Keratinocyte (primary cell): ENCODE measurements around the gene TMEM139. TPM values are rescaled to one million over a fixed set of nuclear protein-coding genes. Genes with fewer than 3 reads are reported as not detected.
"Not testable (repeated sequence)": the region's sequence is repeated elsewhere in the genome, so short reads cannot be mapped to it uniquely, and the experiment has no call there.

Experiments used
- DNase-seq: peaks from one replicate; pipeline ENCODE4 v3.0.0-alpha.2; 2011; ENCODE audit warnings: low read depth, missing footprints, low spot score
- FAIRE-seq: peaks from 2 replicates; lab custom pipeline; 2011; peaks lifted over from hg19 to GRCh38; lab: Jason Lieb, UNC
- H2AFZ ChIP-seq: 2 replicates; pipeline ENCODE4 v1.6.0; 2012; ENCODE audit warnings: low read length, control low read depth, inconsistent platforms; ENCODE audit not compliant: control insufficient read depth
- H3K27ac ChIP-seq: 2 replicates; pipeline ENCODE4 v1.5.1; 2011; ENCODE audit warnings: low read length; ENCODE audit not compliant: control insufficient read depth, insufficient read depth
- H3K27me3 ChIP-seq: 3 replicates; pipeline ENCODE4 v1.6.0; 2011; ENCODE audit warnings: low read length; ENCODE audit not compliant: control insufficient read depth, insufficient read depth; ENCODE audit errors: extremely low read depth
- H3K36me3 ChIP-seq, 2 experiments: 2 replicates in 1 of 2; 3 replicates in 1 of 2; pipeline ENCODE4 v1.5.1; 2011; ENCODE audit warnings: low read length in 2 of 2, mild to moderate bottlenecking in 1 of 2; ENCODE audit not compliant: control insufficient read depth in 2 of 2, insufficient read depth in 2 of 2; ENCODE audit errors: extremely low read depth in 1 of 2
- H3K4me1 ChIP-seq: 3 replicates; pipeline ENCODE4 v1.5.1; 2011; ENCODE audit warnings: low read length; ENCODE audit not compliant: control insufficient read depth, insufficient read depth; ENCODE audit errors: extremely low read depth
- H3K4me2 ChIP-seq: 3 replicates; pipeline ENCODE4 v1.6.0; 2011; ENCODE audit warnings: low read depth, low read length; ENCODE audit not compliant: control insufficient read depth, insufficient read depth; ENCODE audit errors: extremely low read depth
- H3K4me3 ChIP-seq, 3 experiments: fragments of 200-600 bp in 1 of 3; sonication (generic) in 1 of 3; 2 replicates in 2 of 3; 3 replicates in 1 of 3; pipeline ENCODE4 v1.5.1; 2011 to 2016; ENCODE audit warnings: low read length in 3 of 3, mild to moderate bottlenecking in 3 of 3, control low read depth in 2 of 3, inconsistent platforms in 1 of 3, low read depth in 1 of 3, mixed read lengths in 1 of 3, mixed run types in 1 of 3, moderate library complexity in 1 of 3; ENCODE audit not compliant: control insufficient read depth in 2 of 3, insufficient read depth in 2 of 3; ENCODE audit errors: extremely low read depth in 1 of 3
- H3K79me2 ChIP-seq: 2 replicates; pipeline ENCODE4 v1.6.0; 2012; ENCODE audit warnings: low read length; ENCODE audit not compliant: control insufficient read depth, insufficient read depth
- H3K9ac ChIP-seq: 3 replicates; pipeline ENCODE4 v1.6.0; 2011; ENCODE audit warnings: low read length; ENCODE audit not compliant: control insufficient read depth, insufficient read depth; ENCODE audit errors: extremely low read depth
- H3K9me1 ChIP-seq: 3 replicates; pipeline ENCODE4 v1.6.0; 2011; ENCODE audit warnings: low read length; ENCODE audit not compliant: control insufficient read depth, insufficient read depth; ENCODE audit errors: extremely low read depth
- H3K9me3 ChIP-seq: 2 replicates; pipeline ENCODE4 v1.5.1; 2012; ENCODE audit warnings: low read depth, low read length; ENCODE audit not compliant: control insufficient read depth
- H4K20me1 ChIP-seq: 3 replicates; pipeline ENCODE4 v1.6.0; 2011; ENCODE audit warnings: low read length; ENCODE audit not compliant: control insufficient read depth, insufficient read depth; ENCODE audit errors: extremely low read depth
- EZH2 ChIP-seq: IDR thresholded peaks from one replicate; pipeline ENCODE4 v1.6.1; 2012; ENCODE audit warnings: inconsistent platforms, mild to moderate bottlenecking, low read length, moderate library complexity
- dilution Hi-C: fragments of 300-500 bp; cut with MboI; formaldehyde crosslinking; loops from one replicate; pipeline ENCODE4 v1.7.0; 2020; ENCODE audit warnings: low sequenced_read_pairs; ENCODE audit not compliant: extremely low pct_ligation_motif_present
- polyA plus RNA-seq, 5 experiments: library from polyadenylated mRNA; depleted of rRNA in 3 of 5; stranded (reverse) in 3 of 5; stranded (forward) in 1 of 5; unstranded in 1 of 5; fragments of >200 nt; gene quantifications; 1 replicate in 1 of 5; 2 replicates in 3 of 5; 3 replicates in 1 of 5; pipeline versions ENCODE4 v1.2.1 to v1.2.3, GENCODE V29; 2011 to 2012; ENCODE audit warnings: missing spikeins in 2 of 5, low read depth in 1 of 5, low replicate concordance in 1 of 5
- TF ChIP-seq, protein P1 (sequence below), 3 experiments: IDR thresholded peaks in 1 of 3; conservative IDR thresholded peaks in 1 of 3; optimal IDR thresholded peaks in 1 of 3; 2 replicates in 2 of 3; 3 replicates in 1 of 3; pipeline versions ENCODE3 to v1.5.1; 2011; ENCODE audit warnings: low read length in 3 of 3, mild to moderate bottlenecking in 3 of 3, moderate library complexity in 2 of 3, control low read depth in 1 of 3, inconsistent platforms in 1 of 3; ENCODE audit not compliant: insufficient read depth in 2 of 3; ENCODE audit errors: extremely low read depth in 1 of 3

TMEM139 gene
- polyA plus RNA-seq, 1 donor (not counting 4 experiments of a cell fraction or from before 2014, with no cell fraction given), result 22.3 TPM

DNA sequence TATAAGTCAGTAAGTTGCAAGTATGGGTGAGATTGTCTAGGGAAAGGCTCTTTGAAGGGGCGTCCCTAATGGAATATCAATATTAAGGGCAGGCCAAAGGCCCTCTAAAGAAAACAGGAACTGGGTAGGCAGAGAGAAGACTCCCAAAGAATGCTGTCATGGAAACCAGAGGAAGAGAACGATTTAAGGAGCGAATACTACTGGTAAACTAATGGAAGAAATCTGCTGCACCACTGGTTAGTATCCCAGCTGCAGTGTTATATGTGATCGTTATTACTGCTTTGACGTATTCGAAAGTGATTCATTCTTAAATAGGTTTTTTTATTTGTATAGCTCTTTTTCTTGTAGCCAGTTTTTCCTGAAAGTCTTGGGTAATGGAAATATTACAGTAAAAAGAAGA lies 4.7 kb downstream of the TMEM139 start:
- Histone ChIP-seq H3K79me2 (peaks cover 33% of the 10 kb centered on the region), H3K27ac (peak overlapping the region; percentile 53), H3K4me3 (peak overlapping the region; percentile 68 to 92 (median 87)), H3K4me2 (peak overlapping the region; percentile 92), H3K9ac (peak overlapping the region; percentile 94), H2AFZ (no peak overlapping the region), H3K9me1 (peaks cover 1% of the 10 kb centered on the region), H3K4me1 (peaks cover 35% of the 10 kb centered on the region), H3K36me3 (peaks cover 15 to 29% of the 10 kb centered on the region in 2 experiments), H3K9me3 (no peaks in the 10 kb centered on the region), H3K27me3 (no peaks in the 10 kb centered on the region), H4K20me1 (no peaks in the 10 kb centered on the region)
- TF ChIP-seq EZH2, result no peak
- TF ChIP-seq, protein P1, sequence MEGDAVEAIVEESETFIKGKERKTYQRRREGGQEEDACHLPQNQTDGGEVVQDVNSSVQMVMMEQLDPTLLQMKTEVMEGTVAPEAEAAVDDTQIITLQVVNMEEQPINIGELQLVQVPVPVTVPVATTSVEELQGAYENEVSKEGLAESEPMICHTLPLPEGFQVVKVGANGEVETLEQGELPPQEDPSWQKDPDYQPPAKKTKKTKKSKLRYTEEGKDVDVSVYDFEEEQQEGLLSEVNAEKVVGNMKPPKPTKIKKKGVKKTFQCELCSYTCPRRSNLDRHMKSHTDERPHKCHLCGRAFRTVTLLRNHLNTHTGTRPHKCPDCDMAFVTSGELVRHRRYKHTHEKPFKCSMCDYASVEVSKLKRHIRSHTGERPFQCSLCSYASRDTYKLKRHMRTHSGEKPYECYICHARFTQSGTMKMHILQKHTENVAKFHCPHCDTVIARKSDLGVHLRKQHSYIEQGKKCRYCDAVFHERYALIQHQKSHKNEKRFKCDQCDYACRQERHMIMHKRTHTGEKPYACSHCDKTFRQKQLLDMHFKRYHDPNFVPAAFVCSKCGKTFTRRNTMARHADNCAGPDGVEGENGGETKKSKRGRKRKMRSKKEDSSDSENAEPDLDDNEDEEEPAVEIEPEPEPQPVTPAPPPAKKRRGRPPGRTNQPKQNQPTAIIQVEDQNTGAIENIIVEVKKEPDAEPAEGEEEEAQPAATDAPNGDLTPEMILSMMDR (optimal IDR thresholded peaks at IDR 0.05 in 1 of 3, IDR thresholded peaks at IDR 0.05 in 1 of 3, conservative IDR thresholded peaks at IDR 0.05 in 1 of 3; ENCODE audit: extremely low read depth in 1 of 3, insufficient read depth in 2 of 3, low read length in 3 of 3), result no peak
- DNase-seq, result no peak
- dilution Hi-C loops, result no loop called here
- no peak for FAIRE-seq

DNA sequence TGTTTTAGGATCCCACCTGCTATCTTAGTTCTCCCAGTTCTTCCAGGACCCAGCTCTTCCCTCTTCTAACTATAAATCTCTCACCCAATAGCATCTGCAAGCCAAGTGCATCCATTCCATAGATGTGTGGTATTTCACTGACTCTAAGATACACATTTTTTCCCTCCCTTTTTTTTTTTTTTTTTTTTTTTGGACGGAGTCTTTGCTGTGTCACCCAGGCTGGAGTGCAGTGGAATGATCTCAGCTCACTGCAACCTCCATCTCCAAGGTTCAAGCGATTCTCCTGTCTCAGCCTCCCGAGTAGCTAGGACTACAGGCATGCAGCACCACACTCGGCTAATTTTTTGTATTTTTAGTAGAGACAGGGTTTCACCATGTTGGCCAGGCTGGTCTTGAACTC lies 5.1 kb downstream of the TMEM139 start:
- not testable (repeated sequence) for FAIRE-seq
- H3K79me2 ChIP-seq, result peaks cover 36% of the 10 kb centered on the region

DNA sequence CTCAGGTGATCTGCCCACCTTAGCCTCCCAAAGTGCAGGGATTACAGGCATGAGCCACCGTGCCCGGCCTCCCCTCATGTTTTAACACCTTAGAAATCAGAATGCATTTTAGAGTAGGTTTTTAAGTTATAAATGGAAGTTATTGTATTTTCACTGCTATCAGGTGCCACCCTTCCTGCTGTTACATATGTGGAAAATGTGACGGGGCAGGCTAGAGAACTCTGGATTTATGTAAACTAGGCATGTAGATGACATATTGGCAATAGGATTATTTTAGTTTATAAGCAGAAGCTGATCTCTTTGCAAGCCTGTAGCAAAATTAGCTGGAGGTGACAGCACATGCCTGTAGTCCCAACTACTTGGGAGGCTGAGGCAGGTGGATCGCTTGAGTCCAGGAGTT lies 5.5 kb downstream of the TMEM139 start:
- TF ChIP-seq EZH2, result no peak
- TF ChIP-seq, protein P1 (optimal IDR thresholded peaks at IDR 0.05 in 1 of 3, IDR thresholded peaks at IDR 0.05 in 1 of 3, conservative IDR thresholded peaks at IDR 0.05 in 1 of 3; ENCODE audit: extremely low read depth in 1 of 3, insufficient read depth in 2 of 3, low read length in 3 of 3), result no peak
- peak overlapping the region; percentile 37 for H3K4me2 ChIP-seq
- no peaks in the 10 kb centered on the region for H4K20me1 ChIP-seq
- H3K27ac ChIP-seq, result no peak overlapping the region
- FAIRE-seq (no peak), DNase-seq (no peak)
- H2AFZ ChIP-seq, result no peak overlapping the region
- peaks cover 2% of the 10 kb centered on the region for H3K9me1 ChIP-seq
- H3K9ac ChIP-seq, result no peak overlapping the region
- H3K9me3 ChIP-seq, result no peaks in the 10 kb centered on the region
- no peaks in the 10 kb centered on the region for H3K27me3 ChIP-seq
- no peak overlapping the region for H3K4me3 ChIP-seq
- H3K79me2 ChIP-seq, result peaks cover 36% of the 10 kb centered on the region
- peaks cover 27% of the 10 kb centered on the region for H3K4me1 ChIP-seq
- peaks cover 18 to 35% of the 10 kb centered on the region in 2 experiments for H3K36me3 ChIP-seq
- dilution Hi-C loops, result no loop called here

More for the DNA sequence above, 5.1 kb downstream of the TMEM139 start:
- Histone ChIP-seq H3K27ac (peak overlapping the region; percentile 53), H3K4me1 (peaks cover 31% of the 10 kb centered on the region), H3K4me3 (peak overlapping the region; percentile 68 to 92 (median 87)), H3K4me2 (peak overlapping the region; percentile 92), H3K36me3 (peaks cover 18 to 34% of the 10 kb centered on the region in 2 experiments)
- H3K9me3 ChIP-seq, dilution Hi-C loops, H3K9me1 ChIP-seq, DNase-seq, H3K27me3 ChIP-seq, H2AFZ ChIP-seq, H4K20me1 ChIP-seq, H3K9ac ChIP-seq: not testable (repeated sequence)
